SH-SY5Y (cell line): ENCODE data around the gene OVOL1.

Experiments
- GATA2 ChIP-seq: IDR thresholded peaks from 2 replicates; pipeline ENCODE4 v1.6.1; 2011; ENCODE audit warnings: mild to moderate bottlenecking, low read depth, low read length
- GATA3 ChIP-seq: IDR thresholded peaks from 2 replicates; pipeline ENCODE4 v1.6.1; 2011; ENCODE audit warnings: low read depth, mild to moderate bottlenecking, low read length, moderate library complexity

Gene OVOL1

GRCh38 chr11:65786786-65787636 is at the start of gene OVOL1:
OVOL1 (plus strand) TSS chr11:65787063; CDS start chr11:65787374, 311 bp downstream.
- no peak for TF ChIP-seq GATA3
- no peak for TF ChIP-seq GATA2

GRCh38 chr11:65739022-65739421 is 47.8 kb upstream of the OVOL1 start:
- no peak for TF ChIP-seq GATA2
- no peak for TF ChIP-seq GATA3

GRCh38 chr11:65741185-65741584 is 45.7 kb upstream of the OVOL1 start:
- no peak for TF ChIP-seq GATA2
- TF ChIP-seq GATA3, result no peak

GRCh38 chr11:65742353-65742752 is 44.5 kb upstream of the OVOL1 start:
- TF ChIP-seq GATA3, result no peak
- no peak for TF ChIP-seq GATA2

- no peak for TF ChIP-seq GATA2
- TF ChIP-seq GATA3, result no peak
These were observed 43.2 kb upstream of the OVOL1 start for GRCh38 chr11:65743681-65744025.

GRCh38 chr11:65744026-65744698 is 42.7 kb upstream of the OVOL1 start:
- TF ChIP-seq GATA2 (no peak), GATA3 (no peak)

GRCh38 chr11:65744699-65745042 is 42.2 kb upstream of the OVOL1 start:
- TF ChIP-seq GATA3 (no peak), GATA2 (no peak)

- TF ChIP-seq GATA3, result no peak
- no peak for TF ChIP-seq GATA2
These were observed 41.8 kb upstream of the OVOL1 start for GRCh38 chr11:65745049-65745448.

- no peak for TF ChIP-seq GATA2
- no peak for TF ChIP-seq GATA3
These were observed 22.4 kb upstream of the OVOL1 start for GRCh38 chr11:65764434-65764833.

- TF ChIP-seq GATA2 (no peak), GATA3 (no peak)
These were observed 20.3 kb upstream of the OVOL1 start for GRCh38 chr11:65766535-65766934.

- TF ChIP-seq GATA3 (no peak), GATA2 (no peak)
These were observed 19.5 kb upstream of the OVOL1 start for GRCh38 chr11:65767406-65767805.

- TF ChIP-seq GATA3 (no peak), GATA2 (no peak)
These were observed 15.8 kb upstream of the OVOL1 start for GRCh38 chr11:65770951-65771567.

GRCh38 chr11:65771589-65772112 is 15.2 kb upstream of the OVOL1 start:
- no peak for TF ChIP-seq GATA2
- TF ChIP-seq GATA3, result no peak

GRCh38 chr11:65773784-65774411 is 13.0 kb upstream of the OVOL1 start:
- TF ChIP-seq GATA3 (no peak), GATA2 (no peak)
